Limb (tissue), 2 donors: ENCODE data around the gene DNAJC15.

Source experiments
- DNase-seq, 2 donors: peaks; one replicate each; pipeline ENCODE4 v3.0.0-alpha.2; 2016; ENCODE audit errors: extremely low spot score in 2 of 2

Gene DNAJC15

GRCh38 chr13:43083750-43084149, 60.4 kb downstream of the DNAJC15 start:
- DNase-seq, result no peak

DNA sequence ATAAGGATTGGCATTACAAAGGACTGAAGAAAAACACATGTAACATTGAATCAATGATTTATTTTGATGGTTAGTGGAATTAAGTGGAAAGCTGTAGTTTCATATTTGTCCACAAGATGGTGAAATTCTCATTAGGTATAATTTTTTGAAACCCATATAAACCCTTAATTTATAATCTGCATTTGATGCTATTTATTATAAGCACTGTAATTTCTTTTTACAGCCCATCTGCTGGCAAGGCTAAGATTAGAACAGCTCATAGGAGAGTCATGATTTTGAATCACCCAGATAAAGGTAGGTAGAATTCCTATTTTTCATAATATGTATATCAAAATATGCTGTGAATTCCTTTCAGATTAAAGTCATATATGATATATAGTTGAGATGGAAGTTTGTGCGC, 62.2 kb downstream of the DNAJC15 start:
- DNase-seq, result peak in 1 of 2 donors; percentile 62

DNA sequence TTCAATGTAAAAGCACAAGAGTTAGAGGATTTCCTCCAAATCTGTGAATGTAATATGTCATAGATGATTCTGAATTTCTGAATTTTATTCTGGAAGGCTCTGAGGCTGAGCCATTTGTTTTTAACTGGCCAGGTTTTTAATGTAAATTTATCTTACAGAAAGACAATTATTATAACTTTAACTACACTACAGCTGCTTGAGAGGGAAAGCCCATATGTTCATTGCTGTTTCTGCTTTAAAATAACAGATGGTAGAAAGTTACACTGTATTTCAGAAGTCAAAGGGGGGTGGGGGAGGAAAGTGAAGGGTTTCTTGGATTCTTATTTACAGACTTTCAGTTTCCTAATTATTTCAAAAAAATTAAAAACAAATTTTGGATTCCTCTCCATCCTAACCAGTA, 62.8 kb downstream of the DNAJC15 start:
- DNase-seq, result no peak

DNA sequence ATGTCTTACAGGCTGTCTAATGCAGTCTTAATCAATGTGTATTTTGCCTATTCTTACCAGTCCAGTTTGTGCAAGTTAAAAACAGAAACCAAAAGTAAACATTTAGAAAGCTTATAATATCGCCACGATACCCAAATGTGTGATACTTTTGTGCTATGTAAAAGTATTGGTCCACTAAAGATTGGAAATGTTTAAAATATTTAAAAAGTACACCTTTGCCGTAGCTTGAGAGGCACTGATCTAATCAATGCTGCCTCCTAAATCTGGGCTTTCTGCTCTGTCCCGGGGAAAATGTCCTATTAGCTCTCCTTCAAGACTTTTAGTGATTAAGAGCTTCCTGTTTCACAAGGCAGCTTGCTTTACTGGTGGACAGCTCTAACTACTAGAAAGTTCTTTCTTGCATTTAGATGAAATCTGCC, 64.7 kb downstream of the DNAJC15 start:
- DNase-seq, result no peak

DNA sequence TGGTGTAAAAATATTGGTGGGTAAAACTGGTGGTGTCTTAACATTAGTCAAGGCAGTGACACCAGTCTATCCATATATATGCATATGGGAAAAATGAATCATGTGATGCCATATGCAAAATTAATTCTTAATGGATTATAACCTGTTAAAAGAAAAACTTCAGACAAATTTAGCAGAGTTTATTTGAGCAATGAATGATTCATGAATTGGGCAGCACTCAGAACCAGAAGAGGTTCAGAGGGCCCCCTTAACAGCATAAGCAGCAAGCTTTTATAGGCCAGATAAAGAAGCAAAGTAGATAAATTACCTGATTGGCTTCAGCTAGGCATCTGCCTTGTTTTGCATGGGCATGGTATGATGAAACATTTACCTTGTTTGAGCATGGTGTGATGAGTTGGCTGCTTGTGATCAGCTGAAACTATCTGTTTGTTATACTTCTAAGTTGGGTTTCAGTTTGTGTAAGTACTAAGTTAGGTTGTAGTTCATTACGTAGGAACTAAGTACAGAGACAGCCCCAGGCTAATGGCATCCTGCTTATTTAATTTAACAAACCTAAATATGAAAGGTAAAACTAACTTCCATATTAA, 66.6 kb downstream of the DNAJC15 start:
- no peak for DNase-seq

GRCh38 chr13:43094901-43095300, 71.5 kb downstream of the DNAJC15 start:
- no peak for DNase-seq

GRCh38 chr13:43095771-43096719, 72.7 kb downstream of the DNAJC15 start:
- no peak for DNase-seq

- no peak for DNase-seq
These were observed 77.3 kb downstream of the DNAJC15 start for GRCh38 chr13:43100667-43101066.

- DNase-seq, result no peak
These were observed 78.9 kb downstream of the DNAJC15 start for GRCh38 chr13:43102304-43102703.

- DNase-seq, result no peak
These were observed 84.4 kb downstream of the DNAJC15 start for GRCh38 chr13:43107780-43108179.

- DNase-seq, result no peak
These were observed 86.7 kb downstream of the DNAJC15 start for GRCh38 chr13:43110036-43110435.

- no peak for DNase-seq
These were observed 87.3 kb downstream of the DNAJC15 start for GRCh38 chr13:43110658-43111057.

GRCh38 chr13:43111559-43112400, 88.4 kb downstream of the DNAJC15 start:
- DNase-seq, result no peak

- no peak for DNase-seq
These were observed 90.2 kb downstream of the DNAJC15 start for GRCh38 chr13:43113603-43114002.

DNA sequence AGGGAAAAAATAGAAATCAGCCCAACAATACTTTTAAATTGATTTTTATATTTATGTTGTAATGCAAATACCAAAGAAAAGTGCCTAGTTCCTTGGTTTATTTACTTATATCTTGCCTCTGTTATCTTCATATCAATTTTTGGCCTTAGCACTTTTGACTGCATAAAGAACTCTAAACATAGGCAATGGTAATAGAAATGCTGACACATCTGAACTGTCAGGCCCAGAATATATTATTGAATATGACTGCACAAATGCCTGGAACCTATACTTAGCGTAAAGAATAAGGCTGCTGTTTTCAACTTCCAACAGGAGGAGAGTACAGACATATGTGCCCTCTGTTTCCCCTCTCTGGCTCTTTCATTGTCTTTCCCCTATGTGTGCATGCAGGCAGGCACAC, 91.1 kb downstream of the DNAJC15 start:
- no peak for DNase-seq

GRCh38 chr13:43115141-43115540, 91.8 kb downstream of the DNAJC15 start:
- DNase-seq, result no peak

GRCh38 chr13:43116242-43116641, 92.9 kb downstream of the DNAJC15 start:
- DNase-seq, result no peak

GRCh38 chr13:43118521-43118920, 95.1 kb downstream of the DNAJC15 start:
- no peak for DNase-seq

GRCh38 chr13:43119206-43119605, 95.8 kb downstream of the DNAJC15 start:
- no peak for DNase-seq

- DNase-seq, result no peak
These were observed 99.4 kb downstream of the DNAJC15 start for GRCh38 chr13:43122791-43123190.

DNA sequence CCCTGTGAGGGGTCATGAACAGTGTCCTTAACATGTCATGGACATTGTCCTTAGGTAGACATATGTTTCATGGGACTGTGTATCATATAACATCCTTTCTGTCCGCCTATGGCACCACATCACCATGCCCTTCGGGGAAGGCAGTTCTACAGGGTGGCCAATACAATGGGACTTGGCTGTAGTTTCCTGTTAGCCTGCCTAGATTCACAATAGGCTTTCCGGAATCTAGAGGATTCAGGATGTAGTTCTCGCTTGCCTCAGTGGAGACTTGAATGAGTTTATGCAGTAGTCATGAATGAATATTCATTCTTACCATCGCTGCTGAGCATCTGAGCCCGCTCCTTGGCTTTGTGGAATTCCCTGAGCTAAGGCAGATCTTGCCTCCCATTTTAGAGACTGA, 100.5 kb downstream of the DNAJC15 start:
- no peak for DNase-seq

DNA sequence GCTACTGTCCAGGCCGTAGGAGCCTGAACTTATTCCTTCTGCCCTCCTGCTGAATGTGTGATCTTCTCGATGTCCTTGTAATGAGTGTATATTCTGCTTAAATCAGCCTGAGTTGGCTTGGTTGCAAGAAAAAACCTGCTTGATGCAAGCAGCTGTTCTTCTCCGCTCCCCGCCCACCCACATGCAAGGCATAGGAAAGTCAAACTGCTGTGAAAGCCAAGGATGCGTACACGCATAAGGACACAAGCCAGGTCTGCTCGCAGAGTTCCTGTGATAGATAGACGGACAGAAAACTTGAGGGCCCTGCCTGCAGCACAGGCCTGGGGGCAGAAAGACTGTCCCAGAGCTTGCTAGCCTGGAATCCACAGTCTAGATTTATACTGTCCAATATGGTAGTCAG, 101.1 kb downstream of the DNAJC15 start:
- no peak for DNase-seq
